ENCODE measurements around the gene SCMH1. TPM values are rescaled to one million over a fixed set of nuclear protein-coding genes. Genes with fewer than 3 reads are reported as not detected.
A peak's percentile ranks its signal among the peaks of the same experiment; 100 is the strongest.

The SCMH1 gene
- total RNA-seq, 1 donor from 2014 or later, result 28.0 TPM

DNA sequence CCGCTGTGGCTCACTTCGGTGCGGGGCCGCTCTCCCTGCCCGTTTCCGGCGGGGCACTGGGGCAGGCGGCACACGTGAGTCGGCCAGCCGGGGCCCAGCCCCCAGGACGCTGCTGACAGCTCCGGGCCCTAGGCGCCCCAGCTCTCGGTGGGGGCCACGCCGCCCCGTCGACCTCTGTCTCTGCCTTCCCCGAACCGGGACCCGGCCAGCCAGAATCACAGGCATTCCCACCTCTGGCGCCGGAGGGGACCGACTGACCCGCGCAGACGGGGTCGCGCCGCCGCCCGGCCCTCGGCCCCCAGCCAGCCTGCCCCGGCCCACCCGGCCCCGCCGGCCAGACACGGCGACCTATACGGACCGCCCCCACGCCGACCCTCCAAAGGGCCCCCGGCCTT, 755 bp downstream of the SCMH1 start:
- CTCF ChIA-PET, result interaction anchor here (0.9 kb wide), 1 partner anchor 1417 kb away, joined by 3 read pairs; the partner anchor contains the start of gene PPIH
- Mint-ChIP-seq H3K27me3 (no peaks in the 10 kb centered on the region), H3K27ac (peak overlapping the region; percentile 86), H3K4me3 (peak overlapping the region; percentile 85), H3K9me3 (no peaks in the 10 kb centered on the region), H3K36me3 (ENCODE audit: low read depth) (peaks cover 4% of the 10 kb centered on the region), H3K4me1 (peaks cover 18% of the 10 kb centered on the region)
- intact Hi-C loops (cut with micrococcal nuclease), result loop anchor here (1.0 kb wide), 1 partner anchor 120 kb away; the partner anchor contains the start of gene FOXO6
- POLR2A ChIA-PET, result interaction anchor here (0.5 to 1.0 kb wide), 4 partner anchors 10 to 262 kb away, joined by 3 to 8 read pairs (median 4); partner anchors contain the start of gene CTPS1
- TF ChIP-seq, protein P1, sequence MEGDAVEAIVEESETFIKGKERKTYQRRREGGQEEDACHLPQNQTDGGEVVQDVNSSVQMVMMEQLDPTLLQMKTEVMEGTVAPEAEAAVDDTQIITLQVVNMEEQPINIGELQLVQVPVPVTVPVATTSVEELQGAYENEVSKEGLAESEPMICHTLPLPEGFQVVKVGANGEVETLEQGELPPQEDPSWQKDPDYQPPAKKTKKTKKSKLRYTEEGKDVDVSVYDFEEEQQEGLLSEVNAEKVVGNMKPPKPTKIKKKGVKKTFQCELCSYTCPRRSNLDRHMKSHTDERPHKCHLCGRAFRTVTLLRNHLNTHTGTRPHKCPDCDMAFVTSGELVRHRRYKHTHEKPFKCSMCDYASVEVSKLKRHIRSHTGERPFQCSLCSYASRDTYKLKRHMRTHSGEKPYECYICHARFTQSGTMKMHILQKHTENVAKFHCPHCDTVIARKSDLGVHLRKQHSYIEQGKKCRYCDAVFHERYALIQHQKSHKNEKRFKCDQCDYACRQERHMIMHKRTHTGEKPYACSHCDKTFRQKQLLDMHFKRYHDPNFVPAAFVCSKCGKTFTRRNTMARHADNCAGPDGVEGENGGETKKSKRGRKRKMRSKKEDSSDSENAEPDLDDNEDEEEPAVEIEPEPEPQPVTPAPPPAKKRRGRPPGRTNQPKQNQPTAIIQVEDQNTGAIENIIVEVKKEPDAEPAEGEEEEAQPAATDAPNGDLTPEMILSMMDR (IDR thresholded peaks at IDR 0.05), result no peak
- DNase-seq (peak; percentile 61), ATAC-seq (ENCODE audit: low read depth) (peak; percentile 77)

DNA sequence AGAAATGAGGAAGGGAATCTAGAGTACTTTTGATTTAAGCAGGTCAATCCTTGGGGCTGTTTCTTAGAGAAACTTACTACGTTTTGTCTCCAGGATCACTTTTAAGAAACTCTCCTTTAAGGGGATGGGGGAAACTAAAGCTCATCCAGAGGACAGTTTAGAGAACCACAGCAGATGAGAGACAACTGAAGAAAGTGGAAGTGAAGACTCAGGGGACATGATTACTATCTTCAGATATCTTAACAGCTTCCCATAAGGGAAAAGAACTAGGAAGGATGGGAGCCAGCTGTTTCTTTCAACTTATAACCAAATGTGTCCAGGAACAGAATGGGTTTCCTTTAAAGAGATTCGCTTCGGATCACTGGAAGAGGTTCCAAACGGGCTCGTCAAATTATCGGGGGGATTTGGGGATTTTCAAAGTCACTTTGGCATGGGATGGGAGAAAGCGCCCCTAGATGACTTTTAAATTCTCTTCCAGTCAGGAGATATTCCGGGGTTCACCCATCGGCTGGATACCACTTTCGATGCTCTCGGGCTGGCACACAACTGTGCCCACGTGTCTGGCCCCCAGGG, 1.2 kb downstream of the SCMH1 start:
- intact Hi-C loops (cut with micrococcal nuclease), result loop anchor here (1.0 kb wide), 1 partner anchor 120 kb away; the partner anchor contains the start of gene FOXO6
- peak overlapping the region; percentile 85 for H3K4me3 Mint-ChIP-seq
- ATAC-seq (ENCODE audit: low read depth) (no peak), DNase-seq (no peak)
- H3K27me3 Mint-ChIP-seq, result no peaks in the 10 kb centered on the region
- ChIA-PET POLR2A (interaction anchor here (0.5 to 1.0 kb wide), 5 partner anchors 16 to 261 kb away, joined by 3 to 8 read pairs (median 4); partner anchors contain the start of gene CTPS1), CTCF (interaction anchor here (0.9 kb wide), 1 partner anchor 1417 kb away, joined by 3 read pairs; the partner anchor contains the start of gene PPIH)
- peaks cover 4% of the 10 kb centered on the region for H3K36me3 Mint-ChIP-seq (ENCODE audit: low read depth)
- no peaks in the 10 kb centered on the region for H3K9me3 Mint-ChIP-seq
- H3K27ac Mint-ChIP-seq, result peak overlapping the region; percentile 86
- TF ChIP-seq, protein P1 (IDR thresholded peaks at IDR 0.05), result no peak
- peaks cover 18% of the 10 kb centered on the region for H3K4me1 Mint-ChIP-seq

DNA sequence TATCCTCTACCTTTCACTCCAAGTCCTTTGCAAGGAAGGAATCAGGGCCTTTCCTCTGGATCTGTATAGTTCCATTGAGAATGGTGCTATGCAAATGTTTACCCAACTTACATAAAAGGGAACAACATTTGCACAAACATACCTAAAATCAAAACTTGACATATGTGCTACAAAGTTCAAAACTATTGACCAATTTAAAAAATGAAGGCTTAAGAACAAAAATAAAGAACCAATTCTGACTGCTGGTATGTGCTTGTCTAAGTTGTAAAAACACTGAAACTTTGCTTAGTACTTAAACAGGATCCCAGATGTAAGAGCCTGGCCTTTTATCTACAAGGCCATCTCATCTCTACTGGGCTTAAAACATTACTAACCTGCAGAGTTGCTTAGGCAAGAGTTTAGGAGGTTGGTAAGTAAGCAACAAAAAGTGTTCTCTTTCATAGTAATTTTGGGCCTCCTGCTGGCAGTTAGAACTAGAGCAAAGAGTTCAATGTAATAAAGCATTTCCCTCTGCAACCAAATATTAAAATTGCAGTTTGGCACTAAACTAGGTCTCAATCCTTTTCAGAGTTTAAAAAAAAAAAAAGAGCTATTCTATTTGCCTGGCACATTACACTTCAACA, 2.0 kb downstream of the SCMH1 start:
- ATAC-seq (ENCODE audit: low read depth) (no peak), DNase-seq (no peak)
- peak overlapping the region; percentile 85 for H3K4me3 Mint-ChIP-seq
- CTCF ChIA-PET, result no interaction called here
- no peaks in the 10 kb centered on the region for H3K27me3 Mint-ChIP-seq
- peaks cover 18% of the 10 kb centered on the region for H3K4me1 Mint-ChIP-seq
- TF ChIP-seq, protein P1 (IDR thresholded peaks at IDR 0.05), result no peak
- H3K9me3 Mint-ChIP-seq, result no peaks in the 10 kb centered on the region
- H3K27ac Mint-ChIP-seq, result peak overlapping the region; percentile 86
- intact Hi-C loops (cut with micrococcal nuclease), result no loop called here
- H3K36me3 Mint-ChIP-seq (ENCODE audit: low read depth), result peaks cover 4% of the 10 kb centered on the region
- POLR2A ChIA-PET, result interaction anchor here (0.7 to 1.0 kb wide), 4 partner anchors 68 to 261 kb away, joined by 3 to 5 read pairs (median 4); partner anchors contain the start of gene CTPS1

DNA sequence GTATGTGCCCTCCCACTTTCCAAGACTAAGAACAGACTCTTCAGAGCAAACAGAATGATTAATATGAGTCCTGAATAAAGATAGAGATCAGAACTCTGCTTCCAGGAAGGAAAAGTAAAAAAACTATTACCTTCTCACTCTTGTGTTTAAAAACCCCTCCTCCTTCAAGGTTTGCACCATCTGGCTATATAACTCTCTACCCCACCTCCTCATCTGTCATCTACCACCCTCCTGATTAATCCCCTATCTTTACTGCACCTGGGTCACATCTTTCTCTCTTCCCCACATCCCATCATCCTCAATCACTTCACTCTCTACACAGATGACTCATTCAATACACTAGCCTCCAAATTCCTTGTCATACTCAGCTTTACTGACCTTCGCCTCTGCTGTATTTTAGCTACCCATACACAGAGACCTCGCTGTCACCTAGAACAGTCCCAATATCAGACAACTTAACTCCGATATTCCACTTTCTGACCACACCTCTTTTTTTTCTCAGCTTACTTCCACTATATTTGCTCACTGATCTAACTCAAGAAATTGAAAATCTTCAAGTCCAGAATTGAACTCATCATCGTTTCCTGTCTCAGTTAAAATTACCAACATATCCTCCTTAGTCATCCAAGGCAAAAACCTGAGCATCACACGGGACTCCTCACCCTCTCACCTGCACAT, 3.7 kb downstream of the SCMH1 start:
- DNase-seq (no peak), ATAC-seq (ENCODE audit: low read depth) (no peak)
- CTCF ChIA-PET, result no interaction called here
- POLR2A ChIA-PET, result no interaction called here
- Mint-ChIP-seq H3K27ac (no peak overlapping the region), H3K4me3 (no peak overlapping the region), H3K9me3 (no peaks in the 10 kb centered on the region), H3K4me1 (peaks cover 18% of the 10 kb centered on the region), H3K27me3 (no peaks in the 10 kb centered on the region), H3K36me3 (ENCODE audit: low read depth) (peaks cover 4% of the 10 kb centered on the region)
- intact Hi-C loops (cut with micrococcal nuclease), result no loop called here
- TF ChIP-seq, protein P1 (IDR thresholded peaks at IDR 0.05), result no peak

DNA sequence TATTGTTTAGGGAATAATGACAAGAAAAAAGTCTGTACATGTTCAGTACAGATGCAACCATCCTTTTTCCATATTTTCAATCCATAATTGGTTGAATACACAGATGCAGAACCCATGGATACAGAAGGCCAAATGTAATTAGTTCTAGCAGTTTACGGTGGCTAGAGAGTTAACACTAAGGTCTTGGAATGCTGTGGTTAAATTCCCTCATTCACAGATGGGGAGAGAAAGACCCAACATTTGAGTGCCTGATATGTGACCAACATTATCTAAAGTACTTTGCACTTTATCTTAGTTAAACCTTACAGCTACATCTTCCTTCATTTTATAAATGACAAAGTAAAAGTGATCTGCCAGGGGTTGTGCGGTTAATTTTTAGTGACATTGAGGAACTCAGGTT, 5.3 kb downstream of the SCMH1 start:
- peaks cover 4% of the 10 kb centered on the region for H3K36me3 Mint-ChIP-seq (ENCODE audit: low read depth)
- no peaks in the 10 kb centered on the region for H3K9me3 Mint-ChIP-seq
- ChIA-PET POLR2A (interaction anchor here (0.5 kb wide), 1 partner anchor 190 kb away, joined by 3 read pairs; no protein-coding TSS in a partner anchor), CTCF (no interaction called here)
- TF ChIP-seq, protein P1 (IDR thresholded peaks at IDR 0.05), result no peak
- no peak overlapping the region for H3K4me3 Mint-ChIP-seq
- ATAC-seq (ENCODE audit: low read depth) (no peak), DNase-seq (no peak)
- intact Hi-C loops (cut with micrococcal nuclease), result no loop called here
- H3K27ac Mint-ChIP-seq, result no peak overlapping the region
- H3K27me3 Mint-ChIP-seq, result no peaks in the 10 kb centered on the region
- H3K4me1 Mint-ChIP-seq, result peaks cover 11% of the 10 kb centered on the region

Measured in activated B cell treated with CpG ODN at 0.5 μM for 24 hours (primary cell).